Activated CD4-positive, alpha-beta T cell treated with anti-CD3 and anti-CD28 coated beads for 36 hours (primary cell): ENCODE data around the gene PTEN. TPM values are rescaled to one million over a fixed set of nuclear protein-coding genes. Genes with fewer than 3 reads are reported as not detected.

Source experiments
- total RNA-seq, 2 experiments: library from RNA; stranded (reverse); gene quantifications; one replicate each; pipeline ENCODE4 v1.2.3, GENCODE V29; 2021

PTEN gene
- total RNA-seq, 2 experiments from 2014 or later: 38.1 to 42.1 TPM

Other genes starting within 250 kb of the PTEN start
- under 1 TPM; 0.05 to 0.30 TPM for gene PAPSS2, start 203.7 kb upstream of the PTEN start, total RNA-seq
- 10 to 100 TPM; 34.2 to 46.8 TPM for gene ATAD1, start 45.4 kb upstream of the PTEN start, total RNA-seq
- under 1 TPM; 0.30 to 0.34 TPM for gene KLLN, start 92 bp upstream of the PTEN start, total RNA-seq